HG02623 (cell line): ENCODE measurements around the gene NOL4L.

Source experiments
- ATAC-seq: cut with Tn5 transposase; IDR thresholded peaks from one replicate; pipeline ENCODE4 v1.9.1; 2021; ENCODE audit warnings: moderate library complexity; ENCODE audit not compliant: unreplicated experiment

The NOL4L gene

DNA sequence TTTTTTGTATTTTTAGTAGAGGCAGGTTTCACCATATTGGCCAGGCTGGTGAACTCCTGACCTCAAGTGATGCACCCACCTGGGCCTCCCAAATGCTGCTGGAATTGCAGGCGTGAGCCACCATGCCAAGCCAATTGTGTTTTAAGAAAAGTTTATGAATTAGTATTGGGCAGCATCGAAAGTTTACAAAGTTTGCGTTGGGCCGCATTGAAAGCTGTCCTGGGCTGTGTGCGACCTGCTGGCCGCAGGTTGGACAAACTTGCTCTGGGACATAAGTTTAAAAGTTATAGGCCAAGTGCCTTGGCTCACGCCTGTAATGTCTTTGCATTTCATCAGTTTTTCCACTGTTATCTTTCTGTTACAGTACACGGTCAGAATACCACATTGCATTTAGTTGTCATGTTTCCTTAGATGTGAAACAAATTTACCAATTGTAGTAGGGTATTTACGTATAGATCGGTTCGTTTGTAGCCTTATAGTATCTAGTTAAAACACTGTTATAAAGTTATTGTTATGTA lies 187.5 kb downstream of the NOL4L start:
- ATAC-seq: no peak

DNA sequence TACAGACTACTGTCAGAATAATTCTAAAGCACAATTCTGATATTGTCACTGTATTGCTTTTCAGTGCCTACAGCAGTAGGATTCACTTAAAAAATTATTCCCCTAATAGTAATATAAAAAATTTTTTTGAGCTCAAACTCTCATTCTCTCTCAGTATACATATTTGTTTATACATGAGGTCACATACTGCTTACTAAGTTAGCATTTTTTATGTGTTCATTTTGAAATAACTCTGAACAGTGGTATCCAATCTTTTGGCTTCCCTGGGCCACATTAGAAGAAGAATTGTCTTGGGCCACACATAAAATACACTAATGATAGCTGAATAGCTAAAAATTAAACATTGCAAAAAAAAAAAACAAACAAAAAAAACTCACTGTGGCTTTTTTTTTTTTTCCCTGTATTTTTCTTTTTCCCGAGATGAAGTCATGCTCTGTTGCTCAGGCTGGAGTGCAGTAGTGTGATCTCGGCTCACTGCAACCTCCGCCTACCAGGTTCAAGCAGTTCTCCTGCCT lies 188.4 kb downstream of the NOL4L start:
- ATAC-seq: no peak

DNA sequence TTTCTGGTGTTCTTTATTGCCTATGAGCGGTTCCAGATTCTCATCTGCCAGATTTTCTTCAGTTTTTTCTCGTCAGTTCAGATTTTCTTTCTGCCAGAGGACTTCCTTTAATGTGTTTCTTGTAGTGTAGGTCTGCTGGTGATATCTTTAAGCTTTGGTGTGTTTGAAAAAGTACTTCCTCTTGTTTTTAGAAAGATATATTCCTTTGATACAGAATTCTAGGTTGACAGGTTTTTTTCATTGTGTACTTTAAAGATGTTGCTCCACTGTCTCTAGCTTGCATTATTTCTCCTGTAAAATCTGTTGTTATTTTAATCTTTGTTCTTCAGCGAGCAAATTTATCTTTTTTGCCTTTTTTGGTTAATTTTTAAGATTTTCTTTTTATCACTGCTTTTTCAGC lies 190.1 kb downstream of the NOL4L start:
- no peak for ATAC-seq
